Kidney epithelial cell (primary cell): Measurements from ENCODE around the gene B3GLCT. TPM values are rescaled to one million over a fixed set of nuclear protein-coding genes. Genes with fewer than 3 reads are reported as not detected.

Experiments used
- DNase-seq: peaks from one replicate; pipeline ENCODE4 v3.0.0-alpha.2; 2010; ENCODE audit warnings: low read depth
- H3K27me3 ChIP-seq: 2 replicates; pipeline ENCODE4 v1.6.0; 2011; ENCODE audit warnings: low read length; ENCODE audit not compliant: control insufficient read depth, insufficient read depth
- H3K36me3 ChIP-seq: 2 replicates; pipeline ENCODE4 v1.5.1; 2011; ENCODE audit warnings: low read length; ENCODE audit not compliant: control insufficient read depth, insufficient read depth
- H3K4me3 ChIP-seq: 2 replicates; pipeline ENCODE4 v1.5.1; 2011; ENCODE audit warnings: low read depth, mild to moderate bottlenecking, control low read depth, low read length
- total RNA-seq: library from RNA; depleted of rRNA; stranded (reverse); fragments of >200 nt; gene quantifications from 2 replicates; pipeline ENCODE4 v1.2.3, GENCODE V29; 2015
- TF ChIP-seq, protein P1 (sequence below): IDR thresholded peaks from 2 replicates; pipeline ENCODE4 v1.5.1; 2011; ENCODE audit warnings: mild to moderate bottlenecking, moderate library complexity, low read length, control low read depth, inconsistent platforms; ENCODE audit not compliant: insufficient read depth, poor library complexity, severe bottlenecking

Gene B3GLCT
- total RNA-seq, 1 donor from 2014 or later, result 18.1 TPM

DNA sequence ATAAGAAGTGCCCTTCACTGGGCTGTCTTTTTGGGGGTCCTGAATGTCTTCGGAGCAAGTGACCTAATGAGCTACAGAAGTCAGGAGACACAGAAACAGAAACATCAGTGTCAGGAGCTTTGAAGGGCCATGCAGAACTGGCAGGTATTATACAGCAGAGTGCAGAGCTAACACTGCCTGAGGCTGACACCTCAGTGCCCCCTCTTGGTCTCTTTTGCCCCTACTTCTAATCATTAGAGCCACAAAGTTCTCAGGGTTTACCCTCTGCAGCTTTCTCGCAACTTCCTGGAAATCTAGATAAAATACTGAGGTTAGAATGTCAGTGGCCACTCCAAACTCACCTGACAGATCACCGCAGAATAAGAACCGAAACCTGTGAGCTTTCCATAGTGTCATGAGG lies 172.7 kb downstream of the B3GLCT start:
- H3K27me3 ChIP-seq, result no peaks in the 10 kb centered on the region
- TF ChIP-seq, protein P1, sequence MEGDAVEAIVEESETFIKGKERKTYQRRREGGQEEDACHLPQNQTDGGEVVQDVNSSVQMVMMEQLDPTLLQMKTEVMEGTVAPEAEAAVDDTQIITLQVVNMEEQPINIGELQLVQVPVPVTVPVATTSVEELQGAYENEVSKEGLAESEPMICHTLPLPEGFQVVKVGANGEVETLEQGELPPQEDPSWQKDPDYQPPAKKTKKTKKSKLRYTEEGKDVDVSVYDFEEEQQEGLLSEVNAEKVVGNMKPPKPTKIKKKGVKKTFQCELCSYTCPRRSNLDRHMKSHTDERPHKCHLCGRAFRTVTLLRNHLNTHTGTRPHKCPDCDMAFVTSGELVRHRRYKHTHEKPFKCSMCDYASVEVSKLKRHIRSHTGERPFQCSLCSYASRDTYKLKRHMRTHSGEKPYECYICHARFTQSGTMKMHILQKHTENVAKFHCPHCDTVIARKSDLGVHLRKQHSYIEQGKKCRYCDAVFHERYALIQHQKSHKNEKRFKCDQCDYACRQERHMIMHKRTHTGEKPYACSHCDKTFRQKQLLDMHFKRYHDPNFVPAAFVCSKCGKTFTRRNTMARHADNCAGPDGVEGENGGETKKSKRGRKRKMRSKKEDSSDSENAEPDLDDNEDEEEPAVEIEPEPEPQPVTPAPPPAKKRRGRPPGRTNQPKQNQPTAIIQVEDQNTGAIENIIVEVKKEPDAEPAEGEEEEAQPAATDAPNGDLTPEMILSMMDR, result no peak
- no peaks in the 10 kb centered on the region for H3K36me3 ChIP-seq
- no peak for DNase-seq
- no peak overlapping the region for H3K4me3 ChIP-seq

DNA sequence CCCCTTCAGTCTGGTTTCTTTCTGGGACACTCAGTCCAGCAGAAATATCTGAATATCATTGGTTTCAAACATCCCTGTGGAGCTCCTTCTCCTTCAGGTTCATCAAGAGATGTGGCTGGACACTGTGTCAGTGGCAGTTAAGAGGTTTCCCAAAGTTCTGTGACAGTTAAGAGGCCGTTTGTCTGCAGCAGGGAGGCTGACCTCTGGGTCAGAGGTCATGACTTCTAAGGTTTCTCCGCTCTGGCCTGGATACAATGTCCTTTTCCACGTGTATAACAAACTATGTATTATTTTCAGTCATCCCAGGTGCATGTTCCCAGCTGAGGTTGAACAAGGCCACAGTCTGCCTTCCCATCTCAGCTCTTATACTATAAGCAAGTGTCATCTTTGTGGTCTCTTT lies 174.9 kb downstream of the B3GLCT start:
- Histone ChIP-seq H3K27me3 (no peaks in the 10 kb centered on the region), H3K36me3 (no peaks in the 10 kb centered on the region), H3K4me3 (no peak overlapping the region)
- DNase-seq, result no peak
- TF ChIP-seq, protein P1, result no peak

DNA sequence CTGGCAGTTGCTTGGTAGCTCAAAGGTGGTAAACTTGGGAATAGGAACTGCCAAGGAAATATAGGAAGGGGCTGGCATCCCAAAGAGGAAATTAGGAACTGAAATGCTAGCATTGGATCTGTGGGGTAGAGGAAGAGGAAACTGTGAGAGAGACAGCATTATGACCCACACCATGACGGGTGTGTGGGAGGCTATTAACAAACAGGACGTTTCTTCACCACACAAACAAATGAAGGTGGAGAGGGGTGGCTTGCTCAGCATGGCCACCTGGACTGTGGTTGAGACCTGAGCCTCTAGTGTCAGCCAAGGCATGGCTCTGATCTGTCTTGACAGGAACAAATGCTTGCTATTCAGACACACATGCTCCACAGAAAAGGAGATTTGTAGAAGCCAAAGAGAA lies 178.2 kb downstream of the B3GLCT start:
- TF ChIP-seq, protein P1, result no peak
- H3K27me3 ChIP-seq, result no peaks in the 10 kb centered on the region
- DNase-seq, result no peak
- H3K36me3 ChIP-seq, result no peaks in the 10 kb centered on the region
- H3K4me3 ChIP-seq, result no peak overlapping the region

DNA sequence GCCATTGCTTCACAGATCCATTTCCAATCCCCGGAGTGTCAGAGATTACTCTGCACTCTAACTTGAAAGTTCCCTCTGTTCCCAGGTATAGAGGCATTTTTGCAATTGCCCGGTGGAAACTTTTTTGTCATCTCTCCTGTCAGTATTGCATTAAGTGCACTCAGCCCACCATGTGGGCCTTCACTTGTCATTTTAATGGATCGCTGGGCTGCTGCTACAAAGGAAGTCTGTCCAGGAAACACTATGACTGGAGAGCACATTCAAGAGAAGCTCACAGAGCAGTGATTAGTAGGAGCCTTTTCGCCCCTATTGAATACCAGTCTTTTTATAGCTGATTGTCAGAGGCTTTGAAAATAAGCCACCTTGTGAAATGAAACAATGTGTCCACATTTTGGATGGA lies 180.9 kb downstream of the B3GLCT start:
- no peak for DNase-seq
- TF ChIP-seq, protein P1, result no peak
- H3K27me3 ChIP-seq, result no peaks in the 10 kb centered on the region
- no peaks in the 10 kb centered on the region for H3K36me3 ChIP-seq
- no peak overlapping the region for H3K4me3 ChIP-seq

Other genes with a start within 250 kb of the B3GLCT start
- gene HSPH1, start 38.1 kb upstream of the B3GLCT start, total RNA-seq, result 51.4 and 52.3 TPM in 2 replicates